ENCODE results near the gene S100PBP. TPM values are rescaled to one million over a fixed set of nuclear protein-coding genes. Genes with fewer than 3 reads are reported as not detected.

Gene S100PBP
- total and polyA plus RNA-seq, 10 of the 15 experiments (the other 5 are each of a cell fraction or from before 2014, with no cell fraction given): 17.0 to 98.3 (median 40.6) TPM

DNA sequence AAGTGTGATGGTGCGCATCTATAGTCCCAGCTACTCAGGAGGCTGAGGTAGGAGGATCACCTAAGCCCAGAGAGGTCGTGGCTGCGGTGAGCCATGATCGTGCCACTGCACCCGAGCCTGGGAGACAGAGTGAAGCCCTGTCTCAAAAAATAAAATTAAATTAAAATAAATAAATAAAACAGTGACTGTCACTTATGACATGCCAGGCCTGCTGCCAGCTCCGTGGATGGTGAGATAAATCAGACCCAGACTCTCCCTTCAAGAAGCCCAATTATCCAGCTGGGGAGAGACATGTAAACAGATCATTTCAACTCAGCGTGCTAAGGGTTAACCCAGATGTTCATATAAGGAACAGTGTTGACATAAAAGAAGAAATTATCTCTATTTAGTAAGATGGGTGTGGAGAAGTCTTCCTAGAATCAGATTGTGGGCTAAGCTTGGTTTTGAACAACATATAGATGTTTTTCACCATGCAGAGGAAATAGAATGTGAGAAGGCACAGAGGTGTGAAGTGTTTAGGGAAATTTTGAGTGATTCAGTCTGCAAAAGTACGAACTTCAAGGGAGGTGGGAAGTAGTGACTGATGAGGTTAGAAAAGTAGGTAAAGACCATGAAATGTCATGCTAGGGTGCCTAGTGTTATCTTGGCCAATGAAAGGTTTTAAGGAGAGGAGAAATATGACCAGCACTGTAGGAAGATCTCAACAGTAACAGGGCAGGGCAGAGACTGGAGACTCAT is 18.6 kb upstream of the S100PBP start (continued):
- TF ChIP-seq, protein P1, sequence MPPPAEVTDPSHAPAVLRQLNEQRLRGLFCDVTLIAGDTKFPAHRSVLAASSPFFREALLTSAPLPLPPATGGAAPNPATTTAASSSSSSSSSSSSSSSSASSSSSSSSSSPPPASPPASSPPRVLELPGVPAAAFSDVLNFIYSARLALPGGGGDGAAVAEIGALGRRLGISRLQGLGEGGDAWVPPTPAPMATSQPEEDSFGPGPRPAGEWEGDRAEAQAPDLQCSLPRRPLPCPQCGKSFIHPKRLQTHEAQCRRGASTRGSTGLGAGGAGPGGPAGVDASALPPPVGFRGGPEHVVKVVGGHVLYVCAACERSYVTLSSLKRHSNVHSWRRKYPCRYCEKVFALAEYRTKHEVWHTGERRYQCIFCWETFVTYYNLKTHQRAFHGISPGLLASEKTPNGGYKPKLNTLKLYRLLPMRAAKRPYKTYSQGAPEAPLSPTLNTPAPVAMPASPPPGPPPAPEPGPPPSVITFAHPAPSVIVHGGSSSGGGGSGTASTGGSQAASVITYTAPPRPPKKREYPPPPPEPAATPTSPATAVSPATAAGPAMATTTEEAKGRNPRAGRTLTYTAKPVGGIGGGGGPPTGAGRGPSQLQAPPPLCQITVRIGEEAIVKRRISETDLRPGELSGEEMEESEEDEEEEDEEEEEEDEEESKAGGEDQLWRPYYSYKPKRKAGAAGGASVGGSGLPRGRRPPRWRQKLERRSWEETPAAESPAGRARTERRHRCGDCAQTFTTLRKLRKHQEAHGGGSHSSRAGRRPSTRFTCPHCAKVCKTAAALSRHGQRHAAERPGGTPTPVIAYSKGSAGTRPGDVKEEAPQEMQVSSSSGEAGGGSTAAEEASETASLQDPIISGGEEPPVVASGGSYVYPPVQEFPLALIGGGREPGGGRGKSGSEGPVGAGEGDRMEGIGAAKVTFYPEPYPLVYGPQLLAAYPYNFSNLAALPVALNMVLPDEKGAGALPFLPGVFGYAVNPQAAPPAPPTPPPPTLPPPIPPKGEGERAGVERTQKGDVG (CRISPR knock-in tag; IDR thresholded peaks at IDR 0.05): no peak
- TF ChIP-seq NBN (IDR thresholded peaks at IDR 0.05) (peak; percentile 66), ZSCAN29 (IDR thresholded peaks at IDR 0.05) (no peak), PAX5 (IDR thresholded peaks at IDR 0.05; ENCODE audit: borderline replicate concordance, low read depth, low read length) (peak; percentile 48; the same call in 1 of the 2 replicates), MTA2 (IDR thresholded peaks at IDR 0.05; ENCODE audit: low read depth) (peak; percentile 57; the same call in 1 of the 2 replicates), ZNF384 (IDR thresholded peaks at IDR 0.05; ENCODE audit: borderline replicate concordance, low read depth, low read length) (no peak), ATF7 (IDR thresholded peaks at IDR 0.05; ENCODE audit: low read depth) (peak; percentile 74), ZNF274 (IDR thresholded peaks at IDR 0.05; ENCODE audit: insufficient read depth, insufficient read length) (no peak), IKZF2 (IDR thresholded peaks at IDR 0.05) (peak; percentile 57 to 73; a peak in 2 of 4 replicates), HDGF (IDR thresholded peaks at IDR 0.05) (0 out of 2 replicates have a peak, but pooled peaks have one; percentile 34), BHLHE40 (IDR thresholded peaks at IDR 0.05; ENCODE audit: borderline replicate concordance in 1 of 2, low read depth in 2 of 2, low read length in 1 of 2) (peak in 1 of 2 experiments; percentile 39; a peak in 1 of 4 replicates)
- TF ChIP-seq, protein P2, sequence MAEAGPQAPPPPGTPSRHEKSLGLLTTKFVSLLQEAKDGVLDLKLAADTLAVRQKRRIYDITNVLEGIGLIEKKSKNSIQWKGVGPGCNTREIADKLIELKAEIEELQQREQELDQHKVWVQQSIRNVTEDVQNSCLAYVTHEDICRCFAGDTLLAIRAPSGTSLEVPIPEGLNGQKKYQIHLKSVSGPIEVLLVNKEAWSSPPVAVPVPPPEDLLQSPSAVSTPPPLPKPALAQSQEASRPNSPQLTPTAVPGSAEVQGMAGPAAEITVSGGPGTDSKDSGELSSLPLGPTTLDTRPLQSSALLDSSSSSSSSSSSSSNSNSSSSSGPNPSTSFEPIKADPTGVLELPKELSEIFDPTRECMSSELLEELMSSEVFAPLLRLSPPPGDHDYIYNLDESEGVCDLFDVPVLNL (IDR thresholded peaks at IDR 0.05; ENCODE audit: low read depth, low read length): no peak
- TF ChIP-seq, protein P3, sequence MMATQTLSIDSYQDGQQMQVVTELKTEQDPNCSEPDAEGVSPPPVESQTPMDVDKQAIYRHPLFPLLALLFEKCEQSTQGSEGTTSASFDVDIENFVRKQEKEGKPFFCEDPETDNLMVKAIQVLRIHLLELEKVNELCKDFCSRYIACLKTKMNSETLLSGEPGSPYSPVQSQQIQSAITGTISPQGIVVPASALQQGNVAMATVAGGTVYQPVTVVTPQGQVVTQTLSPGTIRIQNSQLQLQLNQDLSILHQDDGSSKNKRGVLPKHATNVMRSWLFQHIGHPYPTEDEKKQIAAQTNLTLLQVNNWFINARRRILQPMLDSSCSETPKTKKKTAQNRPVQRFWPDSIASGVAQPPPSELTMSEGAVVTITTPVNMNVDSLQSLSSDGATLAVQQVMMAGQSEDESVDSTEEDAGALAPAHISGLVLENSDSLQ (IDR thresholded peaks at IDR 0.05): peak; percentile 48

Measured in GM12878 (cell line).